GM19351 (cell line): Measurements from ENCODE around the gene PDZD2.
"Not testable (repeated sequence)": the region's sequence is repeated elsewhere in the genome, so short reads cannot be mapped to it uniquely, and the experiment has no call there.

Experiments
- ATAC-seq: cut with Tn5 transposase; IDR thresholded peaks from one replicate; pipeline ENCODE4 v1.9.1; 2021; ENCODE audit warnings: mild to moderate bottlenecking, moderate library complexity; ENCODE audit not compliant: unreplicated experiment

Gene PDZD2

GRCh38 chr5:31682851-31683250 lies 43.9 kb downstream of the PDZD2 start:
- ATAC-seq: no peak

- no peak for ATAC-seq
Measured at GRCh38 chr5:31688515-31689092, 49.7 kb downstream of the PDZD2 start.

- ATAC-seq: not testable (repeated sequence)
Measured at GRCh38 chr5:31691408-31691807, 52.5 kb downstream of the PDZD2 start.

- no peak for ATAC-seq
Measured at GRCh38 chr5:31692561-31693221, 53.8 kb downstream of the PDZD2 start.

GRCh38 chr5:31698673-31699072 lies 59.7 kb downstream of the PDZD2 start:
- ATAC-seq: no peak

- ATAC-seq: no peak
Measured at GRCh38 chr5:31701642-31702299, 62.8 kb downstream of the PDZD2 start.

- ATAC-seq: no peak
Measured at GRCh38 chr5:31702712-31703111, 63.8 kb downstream of the PDZD2 start.

GRCh38 chr5:31703757-31704156 lies 64.8 kb downstream of the PDZD2 start:
- no peak for ATAC-seq

GRCh38 chr5:31706186-31706585 lies 67.3 kb downstream of the PDZD2 start:
- ATAC-seq: no peak

- ATAC-seq: no peak
Measured at GRCh38 chr5:31707329-31707728, 68.4 kb downstream of the PDZD2 start.

- no peak for ATAC-seq
Measured at GRCh38 chr5:31708089-31708488, 69.2 kb downstream of the PDZD2 start.

GRCh38 chr5:31711363-31711762 lies 72.4 kb downstream of the PDZD2 start:
- no peak for ATAC-seq

GRCh38 chr5:31711935-31712592 lies 73.1 kb downstream of the PDZD2 start:
- no peak for ATAC-seq

GRCh38 chr5:31717561-31717960 lies 78.6 kb downstream of the PDZD2 start:
- no peak for ATAC-seq

- ATAC-seq: no peak
Measured at GRCh38 chr5:31720004-31720403, 81.1 kb downstream of the PDZD2 start.

GRCh38 chr5:31720811-31721345 lies 81.9 kb downstream of the PDZD2 start:
- no peak for ATAC-seq

GRCh38 chr5:31722111-31722510 lies 83.2 kb downstream of the PDZD2 start:
- no peak for ATAC-seq

- no peak for ATAC-seq
Measured at GRCh38 chr5:31725996-31726395, 87.1 kb downstream of the PDZD2 start.

- no peak for ATAC-seq
Measured at GRCh38 chr5:31726952-31727351, 88.0 kb downstream of the PDZD2 start.

GRCh38 chr5:31728039-31728438 lies 89.1 kb downstream of the PDZD2 start:
- no peak for ATAC-seq

GRCh38 chr5:31728806-31729205 lies 89.9 kb downstream of the PDZD2 start:
- ATAC-seq: not testable (repeated sequence)

- no peak for ATAC-seq
Measured at GRCh38 chr5:31730139-31730538, 91.2 kb downstream of the PDZD2 start.
